DLD1 (cell line): Measurements from ENCODE around the gene CCDC117.
"Not testable (repeated sequence)": the region's sequence is repeated elsewhere in the genome, so short reads cannot be mapped to it uniquely, and the experiment has no call there.

Source experiments
- in situ Hi-C: cut with HindIII; loops from 2 replicates; pipeline ENCODE4 v1.10.0; 2017; ENCODE audit warnings: low sequenced_read_pairs

Gene CCDC117

GRCh38 chr22:28800308-28801041, 28.0 kb downstream of the CCDC117 start, which contains the start of gene XBP1:
XBP1 (minus strand) TSS chr22:28800569.
- in situ Hi-C loops = no loop called here

- in situ Hi-C loops = no loop called here
Observed at GRCh38 chr22:28801845-28802594, 29.5 kb downstream of the CCDC117 start.

- in situ Hi-C loops = no loop called here
Observed at GRCh38 chr22:28802595-28803123, 30.2 kb downstream of the CCDC117 start.

- in situ Hi-C loops = not testable (repeated sequence)
Observed at GRCh38 chr22:28805426-28805825, 32.9 kb downstream of the CCDC117 start.

- in situ Hi-C loops = no loop called here
Observed at GRCh38 chr22:28808716-28809355, 36.3 kb downstream of the CCDC117 start.

- in situ Hi-C loops = no loop called here
Observed at GRCh38 chr22:28810821-28811491, 38.5 kb downstream of the CCDC117 start.

- in situ Hi-C loops = no loop called here
Observed at GRCh38 chr22:28812516-28812915, 40.0 kb downstream of the CCDC117 start.

GRCh38 chr22:28813772-28814518, 41.5 kb downstream of the CCDC117 start:
- in situ Hi-C loops = no loop called here

- in situ Hi-C loops = no loop called here
Observed at GRCh38 chr22:28815111-28815510, 42.6 kb downstream of the CCDC117 start.

GRCh38 chr22:28815729-28816128, 43.2 kb downstream of the CCDC117 start:
- in situ Hi-C loops = no loop called here

- in situ Hi-C loops = no loop called here
Observed at GRCh38 chr22:28817064-28817463, 44.6 kb downstream of the CCDC117 start.

GRCh38 chr22:28817919-28818859, 45.7 kb downstream of the CCDC117 start:
- in situ Hi-C loops = no loop called here

GRCh38 chr22:28819253-28820096, 47.0 kb downstream of the CCDC117 start:
- in situ Hi-C loops = no loop called here

GRCh38 chr22:28820885-28821284, 48.4 kb downstream of the CCDC117 start:
- in situ Hi-C loops = no loop called here

- in situ Hi-C loops = no loop called here
Observed at GRCh38 chr22:28821452-28821851, 49.0 kb downstream of the CCDC117 start.

- in situ Hi-C loops = no loop called here
Observed at GRCh38 chr22:28822930-28823551, 50.5 kb downstream of the CCDC117 start.

- in situ Hi-C loops = not testable (repeated sequence)
Observed at GRCh38 chr22:28824455-28824854, 52.0 kb downstream of the CCDC117 start.

- in situ Hi-C loops = not testable (repeated sequence)
Observed at GRCh38 chr22:28826430-28826829, 53.9 kb downstream of the CCDC117 start.
